WTC11 (cell line): ENCODE data around the gene B3GNT8. TPM values are rescaled to one million over a fixed set of nuclear protein-coding genes. Genes with fewer than 3 reads are reported as not detected.

ENCODE experiments used
- ATAC-seq: fragments of 200-7000 bp; cut with Tn5 transposase; 2 replicates; pipeline ENCODE4 v1.10.0; 2021; ENCODE audit warnings: mild to moderate bottlenecking, moderate library complexity
- CTCF ChIA-PET: fragments of 300-600 bp; sonication (Branson Sonifier 250); formaldehyde crosslinking; loops from one replicate; lab custom pipeline; 2021; ENCODE audit warnings: antibody characterized with exemption; lab: Charles Lee
- POLR2A ChIA-PET: fragments of 350-600 bp; sonication (Branson Sonifier 250); formaldehyde crosslinking; loops from one replicate; lab custom pipeline; 2021; ENCODE audit warnings: antibody characterized with exemption; lab: Charles Lee
- DNase-seq: peaks from one replicate; pipeline ENCODE4 v3.0.0; 2021; ENCODE audit warnings: low spot score
- H3K27ac Mint-ChIP-seq: 2 replicates; pipeline ENCODE4 v1.8.0; 2021; ENCODE audit warnings: mixed read lengths
- H3K27me3 Mint-ChIP-seq: 2 replicates; pipeline ENCODE4 v1.8.0; 2021; ENCODE audit warnings: low read depth, mild to moderate bottlenecking, moderate library complexity, mixed read lengths
- H3K36me3 Mint-ChIP-seq: 2 replicates; pipeline ENCODE4 v1.8.0; 2021; ENCODE audit warnings: mixed read lengths
- H3K4me1 Mint-ChIP-seq: 2 replicates; pipeline ENCODE4 v1.8.0; 2022; ENCODE audit warnings: mixed read lengths
- H3K4me3 Mint-ChIP-seq: 2 replicates; pipeline ENCODE4 v1.8.0; 2021; ENCODE audit warnings: mild to moderate bottlenecking, moderate library complexity, mixed read lengths
- H3K9me3 Mint-ChIP-seq: 2 replicates; pipeline ENCODE4 v1.8.0; 2021; ENCODE audit warnings: mixed read lengths
- CBFB ChIP-seq: sonication (generic); formaldehyde crosslinking; IDR thresholded peaks from 2 replicates; pipeline ENCODE4 v1.8.1; 2022; ENCODE audit warnings: mild to moderate bottlenecking, low read depth, missing genetic modification reagents
- CTCF ChIP-seq: fragments of 200-600 bp; IDR thresholded peaks from 2 replicates; pipeline ENCODE4 v1.8.0; 2022; ENCODE audit warnings: antibody characterized with exemption
- ERG ChIP-seq: fragments of 250-450 bp; sonication (Bioruptor Pico); IDR thresholded peaks from 2 replicates; pipeline ENCODE4 v1.8.0; 2021; ENCODE audit warnings: mild to moderate bottlenecking
- ESRRA ChIP-seq: sonication (generic); formaldehyde crosslinking; IDR thresholded peaks from 2 replicates; pipeline ENCODE4 v1.8.1; 2022; ENCODE audit warnings: mild to moderate bottlenecking, missing genetic modification reagents, borderline replicate concordance
- FOXP4 ChIP-seq: sonication (generic); formaldehyde crosslinking; IDR thresholded peaks from 2 replicates; pipeline ENCODE4 v1.8.0; 2022; ENCODE audit warnings: mild to moderate bottlenecking, missing genetic modification reagents
- GABPB1 ChIP-seq: sonication (generic); formaldehyde crosslinking; IDR thresholded peaks from 2 replicates; pipeline ENCODE4 v1.8.1; 2023; ENCODE audit warnings: mild to moderate bottlenecking, missing genetic modification reagents
- HMGA2 ChIP-seq: fragments of 250-450 bp; sonication (Bioruptor Pico); IDR thresholded peaks from 2 replicates; pipeline ENCODE4 v1.4.0; 2021; ENCODE audit warnings: mild to moderate bottlenecking, moderate library complexity
- HMGXB4 ChIP-seq: sonication (generic); formaldehyde crosslinking; IDR thresholded peaks from 2 replicates; pipeline ENCODE4 v1.8.1; 2023; ENCODE audit warnings: mild to moderate bottlenecking, moderate library complexity, missing genetic modification reagents
- JUN ChIP-seq: sonication (generic); formaldehyde crosslinking; IDR thresholded peaks from 2 replicates; pipeline ENCODE4 v1.8.0; 2023; ENCODE audit warnings: mild to moderate bottlenecking, missing genetic modification reagents
- NFATC4 ChIP-seq: fragments of 250-450 bp; sonication (Bioruptor Pico); IDR thresholded peaks from 2 replicates; pipeline ENCODE4 v1.9.0; 2021; ENCODE audit warnings: mild to moderate bottlenecking
- SOX15 ChIP-seq: fragments of 250-450 bp; sonication (Bioruptor Pico); IDR thresholded peaks from 2 replicates; pipeline ENCODE4 v1.9.0; 2021; ENCODE audit warnings: mild to moderate bottlenecking
- TEAD4 ChIP-seq: sonication (generic); formaldehyde crosslinking; IDR thresholded peaks from 2 replicates; pipeline ENCODE4 v1.8.0; 2022; ENCODE audit warnings: mild to moderate bottlenecking, missing genetic modification reagents
- ZNF121 ChIP-seq: sonication (generic); formaldehyde crosslinking; IDR thresholded peaks from 2 replicates; pipeline ENCODE4 v1.8.0; 2023; ENCODE audit warnings: missing genetic modification reagents
- ZNF138 ChIP-seq: sonication (generic); formaldehyde crosslinking; conservative IDR thresholded peaks from 2 replicates; pipeline ENCODE4 v1.8.1; 2022; ENCODE audit warnings: mild to moderate bottlenecking, moderate library complexity, missing genetic modification reagents
- ZNF232 ChIP-seq: sonication (generic); formaldehyde crosslinking; IDR thresholded peaks from 2 replicates; pipeline ENCODE4 v1.8.0; 2022; ENCODE audit warnings: mild to moderate bottlenecking, missing genetic modification reagents
- ZNF425 ChIP-seq: fragments of 250-450 bp; sonication (Bioruptor Pico); conservative IDR thresholded peaks from 2 replicates; pipeline ENCODE4 v1.9.0; 2021; ENCODE audit warnings: mild to moderate bottlenecking
- ZNF512 ChIP-seq: sonication (generic); formaldehyde crosslinking; IDR thresholded peaks from 2 replicates; pipeline ENCODE4 v1.8.1; 2022; ENCODE audit warnings: missing genetic modification reagents, borderline replicate concordance
- ZNF671 ChIP-seq: fragments of 250-450 bp; sonication (Bioruptor Pico); IDR thresholded peaks from 2 replicates; pipeline ENCODE4 v1.8.0; 2021; ENCODE audit warnings: mild to moderate bottlenecking
- total RNA-seq: library from RNA; stranded (reverse); gene quantifications from 3 replicates; pipeline ENCODE4 v1.2.3, GENCODE V29; 2021

B3GNT8 gene
- total RNA-seq, 1 experiment from 2014 or later = 2.3 TPM

- TF ChIP-seq HMGXB4 (CRISPR knock-in tag) = no peak
- no peak for TF ChIP-seq SOX15
- no peak for TF ChIP-seq ZNF512 (CRISPR knock-in tag)
- TF ChIP-seq HMGA2 (CRISPR knock-in tag) = no peak
- TF ChIP-seq ERG (CRISPR knock-in tag) = no peak
- no peak for TF ChIP-seq JUN
- TF ChIP-seq TEAD4 (CRISPR knock-in tag) = no peak
- TF ChIP-seq GABPB1 (CRISPR knock-in tag) = no peak
These were observed 25.6 kb upstream of the B3GNT8 start (continued) for GRCh38 chr19:41452584-41453275.

GRCh38 chr19:41449865-41450178 is 22.6 kb upstream of the B3GNT8 start:
- POLR2A ChIA-PET = no interaction called here
- H3K27me3 Mint-ChIP-seq = peaks cover 61% of the 10 kb centered on the region
- H3K4me1 Mint-ChIP-seq = peaks cover 3% of the 10 kb centered on the region
- no peaks in the 10 kb centered on the region for H3K36me3 Mint-ChIP-seq
- H3K9me3 Mint-ChIP-seq = no peaks in the 10 kb centered on the region
- CTCF ChIA-PET = interaction anchor here (0.7 to 10.4 kb wide), 12 partner anchors 10 to 250 kb away, joined by 3 to 310 read pairs (median 18); partner anchors contain the start of gene DMAC2
- H3K27ac Mint-ChIP-seq = no peak overlapping the region
- H3K4me3 Mint-ChIP-seq = no peak overlapping the region
- DNase-seq (no peak), ATAC-seq (no peak; the same call in 1 of the 2 replicates)
- TF ChIP-seq ZNF121 (CRISPR knock-in tag) = no peak
- TF ChIP-seq ESRRA (CRISPR knock-in tag) = no peak
- no peak for TF ChIP-seq ZNF671
- no peak for TF ChIP-seq ZNF425
- TF ChIP-seq CTCF = no peak
- TF ChIP-seq TEAD4 (CRISPR knock-in tag) = no peak
- TF ChIP-seq NFATC4 (CRISPR knock-in tag) = no peak
- no peak for TF ChIP-seq ZNF232 (CRISPR knock-in tag)
- no peak for TF ChIP-seq ZNF138 (CRISPR knock-in tag)
- no peak for TF ChIP-seq CBFB (CRISPR knock-in tag)
- TF ChIP-seq FOXP4 (CRISPR knock-in tag) = no peak
